HCT116 (cell line): ENCODE data around the gene ILF2. TPM values are rescaled to one million over a fixed set of nuclear protein-coding genes. Genes with fewer than 3 reads are reported as not detected.
A peak's percentile ranks its signal among the peaks of the same experiment; 100 is the strongest.

Experiments
- ATAC-seq: fragments of 200-7000 bp; cut with Tn5 transposase; 2 replicates; pipeline ENCODE4 v1.9.1; 2020; ENCODE audit warnings: mild to moderate bottlenecking, moderate library complexity
- BruUV-seq: library from RNA; stranded (reverse); fragments of 400-500 nt; replicated peaks from 2 replicates; lab custom pipeline; 2021; lab: Mats Ljungman, UMichigan
- CTCF ChIA-PET: fragments of 300-600 bp; sonication (Branson Sonifier 250); formaldehyde crosslinking; loops from one replicate; lab custom pipeline; 2021; ENCODE audit warnings: antibody characterized with exemption; lab: Charles Lee
- POLR2A ChIA-PET: fragments of 300-600, 350-600 bp; sonication (Branson Sonifier 250); formaldehyde crosslinking; loops from one replicate; lab custom pipeline; 2021; ENCODE audit warnings: antibody characterized with exemption; lab: Charles Lee
- RAD21 ChIA-PET, 2 experiments: fragments of 300-600 bp; sonication (Branson Sonifier 250); formaldehyde crosslinking; loops; one replicate each; lab custom pipeline; 2023; ENCODE audit warnings: low total read pairs in 2 of 2; ENCODE audit not compliant: uncharacterized antibody in 2 of 2, unreplicated experiment in 2 of 2, low non-redundant PET in 1 of 2; lab: Charles Lee
- DNase-seq: peaks from one replicate; pipeline ENCODE4 v3.0.0-alpha.2; 2010; ENCODE audit warnings: low read depth, low spot score
- H2AFZ ChIP-seq: fragments of 200-600 bp; shearing (Covaris generic), sonication (generic); 2 replicates; pipeline ENCODE4 v1.6.1; 2017; ENCODE audit warnings: low read depth, mixed run types, mixed read lengths, antibody characterized with exemption, low read length; ENCODE audit not compliant: poor library complexity, severe bottlenecking
- H3K27ac ChIP-seq: 2 replicates; pipeline ENCODE4 v1.5.1; 2012; ENCODE audit warnings: low read depth, low read length
- H3K27me3 ChIP-seq: fragments of 200-600 bp; sonication (generic); 2 replicates; pipeline ENCODE4 v1.6.1; 2016; ENCODE audit warnings: mixed run types, low read length, mixed read lengths; ENCODE audit not compliant: insufficient read depth
- H3K36me3 ChIP-seq, 2 experiments: fragments of 200-500 bp in 1 of 2; fragments of 200-600 bp in 1 of 2; sonication (Bioruptor generic) in 1 of 2; sonication (generic) in 1 of 2; 2 replicates each; pipeline versions ENCODE4 v1.5.1 to v1.6.1; 2014 to 2016; ENCODE audit warnings: low read length in 2 of 2, inconsistent platforms in 1 of 2, mixed read lengths in 1 of 2, mixed run types in 1 of 2; ENCODE audit not compliant: insufficient read depth in 2 of 2, control insufficient read depth in 1 of 2
- H3K4me1 ChIP-seq, 2 experiments: fragments of 200-600 bp in 1 of 2; sonication (generic) in 1 of 2; 2 replicates each; pipeline versions ENCODE4 v1.5.1 to v1.6.1; 2012 to 2017; ENCODE audit warnings: low read length in 2 of 2, inconsistent platforms in 1 of 2, mild to moderate bottlenecking in 1 of 2, mixed read lengths in 1 of 2, mixed run types in 1 of 2, moderate library complexity in 1 of 2; ENCODE audit not compliant: insufficient read depth in 2 of 2, control insufficient read depth in 1 of 2
- H3K4me2 ChIP-seq: fragments of 200-600 bp; sonication (generic); 2 replicates; pipeline ENCODE4 v1.6.1; 2017; ENCODE audit warnings: mixed run types, low read length, mixed read lengths
- H3K4me3 ChIP-seq, 2 experiments: fragments of 200-600 bp in 1 of 2; sonication (generic) in 1 of 2; replicated peaks in 1 of 2; 2 replicates each; pipeline ENCODE4 v1.5.1; 2011 to 2016; ENCODE audit warnings: low read length in 2 of 2, control low read depth in 1 of 2, low read depth in 1 of 2, mild to moderate bottlenecking in 1 of 2, mixed read lengths in 1 of 2, mixed run types in 1 of 2
- H3K79me2 ChIP-seq: fragments of 200-600 bp; sonication (generic); 2 replicates; pipeline ENCODE4 v1.6.1; 2017; ENCODE audit warnings: mild to moderate bottlenecking, mixed run types, low read length, moderate library complexity, mixed read lengths; ENCODE audit not compliant: insufficient read depth
- H3K9ac ChIP-seq: fragments of 200-600 bp; sonication (generic); 2 replicates; pipeline ENCODE4 v1.6.1; 2016; ENCODE audit warnings: low read length, mixed read lengths
- H3K9me2 ChIP-seq: fragments of 200-600 bp; sonication (generic), shearing (Covaris generic); 2 replicates; pipeline ENCODE4 v1.6.1; 2017; ENCODE audit warnings: mixed run types, mild to moderate bottlenecking, moderate library complexity; ENCODE audit not compliant: insufficient read depth
- H3K9me3 ChIP-seq, 2 experiments: fragments of 200-500 bp in 1 of 2; fragments of 200-600 bp in 1 of 2; sonication (Bioruptor generic) in 1 of 2; sonication (generic) in 1 of 2; 2 replicates each; pipeline ENCODE4 v1.6.1; 2014 to 2017; ENCODE audit warnings: low read length in 2 of 2, mixed read lengths in 2 of 2, inconsistent platforms in 1 of 2, low read depth in 1 of 2, mild to moderate bottlenecking in 1 of 2, mixed run types in 1 of 2, moderate library complexity in 1 of 2; ENCODE audit not compliant: control insufficient read depth in 1 of 2, insufficient read depth in 1 of 2
- H4K20me1 ChIP-seq: fragments of 200-600 bp; sonication (generic), shearing (Covaris generic); 2 replicates; pipeline ENCODE4 v1.6.1; 2017; ENCODE audit warnings: mixed run types, mild to moderate bottlenecking, moderate library complexity; ENCODE audit not compliant: insufficient read depth
- CBX3 ChIP-seq: IDR thresholded peaks from 2 replicates; pipeline ENCODE4 v1.6.1; 2012; ENCODE audit warnings: low read depth
- CTCF ChIP-seq, 3 experiments: fragments of 200-600 bp in 1 of 3; sonication (generic) in 1 of 3; IDR thresholded peaks in 2 of 3; conservative IDR thresholded peaks in 1 of 3; 2 replicates each; pipeline ENCODE4 v1.5.1; 2012 to 2017; ENCODE audit warnings: low read depth in 2 of 3, low read length in 2 of 3, antibody characterized with exemption in 1 of 3, borderline replicate concordance in 1 of 3, control low read depth in 1 of 3, mild to moderate bottlenecking in 1 of 3, mixed read lengths in 1 of 3, mixed run types in 1 of 3, moderate library complexity in 1 of 3; ENCODE audit not compliant: insufficient read depth in 1 of 3
- EGR1 ChIP-seq: IDR thresholded peaks from 2 replicates; pipeline ENCODE4 v1.6.1; 2012; ENCODE audit warnings: low read depth
- ELF1 ChIP-seq: IDR thresholded peaks from 2 replicates; pipeline ENCODE4 v1.6.1; 2012; ENCODE audit warnings: low read depth, borderline replicate concordance
- EZH2 ChIP-seq: fragments of 200-600 bp; sonication (generic); IDR thresholded peaks from 2 replicates; pipeline ENCODE4 v1.6.1; 2017; ENCODE audit warnings: antibody characterized with exemption, mixed run types
- FOSL1 ChIP-seq: IDR thresholded peaks from 2 replicates; pipeline ENCODE4 v1.6.1; 2012; ENCODE audit warnings: low read depth
- JUND ChIP-seq: IDR thresholded peaks from 2 replicates; pipeline ENCODE4 v1.6.1; 2012
- POLR2A ChIP-seq: IDR thresholded peaks from 2 replicates; pipeline ENCODE4 v1.7.0; 2011; ENCODE audit warnings: borderline replicate concordance; ENCODE audit not compliant: insufficient read depth, insufficient read length; ENCODE audit errors: extremely low read depth
- POLR2AphosphoS5 ChIP-seq: IDR thresholded peaks from 2 replicates; pipeline ENCODE4 v1.6.1; 2011; ENCODE audit warnings: mild to moderate bottlenecking, low read depth, low read length, moderate library complexity
- RAD21 ChIP-seq: IDR thresholded peaks from 2 replicates; pipeline ENCODE4 v1.6.1; 2012; ENCODE audit warnings: low read depth, mild to moderate bottlenecking
- REST ChIP-seq: IDR thresholded peaks from 2 replicates; pipeline ENCODE4 v1.6.1; 2012; ENCODE audit warnings: low read depth
- SIN3A ChIP-seq: IDR thresholded peaks from 2 replicates; pipeline ENCODE4 v1.6.1; 2012; ENCODE audit warnings: low read depth
- YY1 ChIP-seq: IDR thresholded peaks from 2 replicates; pipeline ENCODE4 v1.6.1; 2011; ENCODE audit warnings: low read length, low read depth, moderate library complexity, mild to moderate bottlenecking; ENCODE audit not compliant: insufficient replicate concordance; ENCODE audit errors: extremely low read depth
- ZBTB33 ChIP-seq: IDR thresholded peaks from 2 replicates; pipeline ENCODE4 v1.6.1; 2011; ENCODE audit warnings: mild to moderate bottlenecking, low read length, moderate library complexity; ENCODE audit not compliant: insufficient replicate concordance; ENCODE audit errors: extremely low read depth
- ZFX ChIP-seq: fragments of 450-650 bp; IDR thresholded peaks from 2 replicates; pipeline ENCODE4 v1.6.1; 2017
- ZNF274 ChIP-seq: fragments of 200-500 bp; sonication (Bioruptor generic); IDR thresholded peaks from 2 replicates; pipeline ENCODE4 v1.6.1; 2014; ENCODE audit warnings: mild to moderate bottlenecking, low read depth, low read length, inconsistent platforms
- intact Hi-C: fragments of 100-400 bp; cut with micrococcal nuclease; formaldehyde crosslinking; loops from 2 replicates; pipeline ENCODE4 v1.10.0; 2022
- total RNA-seq: library from RNA; stranded (reverse); gene quantifications from one replicate; pipeline ENCODE4 v1.2.1, GENCODE V29; 2021; ENCODE audit not compliant: unreplicated experiment

The ILF2 gene
- total RNA-seq, 1 experiment from 2014 or later: 335 TPM

DNA sequence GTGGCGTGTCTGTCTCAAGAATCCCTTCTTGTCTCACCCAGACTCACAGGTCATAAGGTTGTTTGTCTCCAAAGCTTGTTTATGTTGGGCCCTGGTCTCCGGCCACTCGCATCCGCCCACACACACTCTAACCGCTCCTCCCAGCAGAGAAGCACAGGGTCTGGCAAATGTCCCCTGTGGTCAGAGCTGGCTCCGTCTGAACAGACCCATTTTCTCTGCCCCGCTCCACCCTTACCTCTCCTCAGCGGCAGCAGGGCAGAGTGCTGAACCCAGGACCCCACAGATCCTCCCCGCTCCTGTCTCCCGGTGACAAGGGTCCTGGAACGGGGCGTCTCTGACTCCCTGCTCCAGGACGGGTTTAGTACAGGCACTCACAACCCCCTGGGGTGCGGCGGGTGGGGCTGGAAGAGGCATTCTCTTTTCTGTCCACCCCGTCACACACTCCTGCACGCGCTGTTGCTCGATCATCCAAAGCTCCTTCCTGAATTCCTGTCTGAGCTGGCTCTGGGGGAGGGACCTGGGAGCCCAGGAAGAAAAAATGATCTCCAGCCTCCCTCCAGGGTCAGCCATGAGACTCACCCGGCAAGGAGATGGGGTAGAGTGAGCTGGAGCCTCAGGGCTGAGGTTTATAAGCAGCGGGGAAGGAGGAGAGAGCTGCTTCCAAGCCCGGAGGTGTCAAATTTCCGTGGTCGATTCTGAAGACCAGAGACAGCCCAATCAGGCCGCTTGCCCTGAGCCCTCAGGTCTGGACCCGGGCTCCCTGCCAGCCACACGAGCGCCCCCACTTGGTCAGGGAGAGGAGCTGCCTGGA is 43.7 kb downstream of the ILF2 start, which contains the start of gene S100A13:
Gene S100A13 (minus strand): TSS at position 602 of the 811 bp plus-strand sequence. CDS start 1,033 bp downstream, outside the sequence.
- Histone ChIP-seq H3K27me3 (no peaks in the 10 kb centered on the region), H3K4me2 (peak within 1 kb of the TSS; percentile 92), H3K9me2 (no peaks in the 10 kb centered on the region), H2AFZ (no peak within 1 kb of the TSS), H3K9me3 (no peaks in the 10 kb centered on the region), H3K27ac (peak within 1 kb of the TSS; percentile 89), H3K79me2 (peaks cover 15% of the 10 kb centered on the region; the same call in 1 of the 2 replicates), H3K4me1 (peaks cover 18 to 34% of the 10 kb centered on the region in 2 experiments), H3K36me3 (peaks cover 2 to 9% of the 10 kb centered on the region in 2 experiments; a peak in 2 of 4 replicates), H4K20me1 (no peaks in the 10 kb centered on the region), H3K4me3 (peak within 1 kb of the TSS; percentile 65 to 72), H3K9ac (peak within 1 kb of the TSS; percentile 85)
- ATAC-seq: peak; percentile 87
- ChIA-PET POLR2A (interaction anchor here (0.8 to 10.5 kb wide), 25 partner anchors 11 to 360 kb away, joined by 3 to 172 read pairs (median 4); partner anchors contain the start of genes INTS3, RAB13, S100A14 and S100A16), CTCF (interaction anchor here (0.6 to 5.7 kb wide), 17 partner anchors 11 to 338 kb away, joined by 3 to 76 read pairs (median 4); partner anchors contain the start of genes S100A14, S100A16 and S100A2), RAD21 (interaction anchor here (0.6 to 1.9 kb wide), 11 partner anchors 9 to 193 kb away, joined by 3 to 9 read pairs (median 4); partner anchors contain the start of genes S100A14 (in 2 of the 2) and S100A16 (in 1 of the 2))
- BruUV-seq: TSS peak; percentile 71
- intact Hi-C loops: loop anchor here (1.0 to 5.0 kb wide), 2 partner anchors 55 to 275 kb away; no protein-coding TSS in a partner anchor
- TF ChIP-seq POLR2A (peak; percentile 94), ZFX (no peak), SIN3A (no peak), FOSL1 (no peak), EZH2 (no peak), ZNF274 (no peak), REST (no peak), EGR1 (no peak), POLR2AphosphoS5 (peak; percentile 98), CTCF (IDR thresholded peaks at IDR 0.05 in 2 of 3, conservative IDR thresholded peaks at IDR 0.05 in 1 of 3; ENCODE audit: borderline replicate concordance in 1 of 3, insufficient read depth in 1 of 3, low read depth in 2 of 3, low read length in 2 of 3) (peak in 1 of 3 experiments; percentile 89; a peak in 3 of 6 replicates), ELF1 (no peak), ZBTB33 (no peak), JUND (no peak), YY1 (peak; percentile 60), CBX3 (no peak), RAD21 (no peak)
- DNase-seq: peak; percentile 93
